Measurements from ENCODE around the gene ABLIM2. TPM values are rescaled to one million over a fixed set of nuclear protein-coding genes. Genes with fewer than 3 reads are reported as not detected.
"Not testable (repeated sequence)": the region's sequence is repeated elsewhere in the genome, so short reads cannot be mapped to it uniquely, and the experiment has no call there.

Gene ABLIM2
- total RNA-seq, 2 experiments from 2014 or later = 0.76 TPM; not detected in 1

- H3K36me3 ChIP-seq (ENCODE audit: insufficient read depth, low read length) = no peaks in the 10 kb centered on the region
- H3K9me3 ChIP-seq (ENCODE audit: low read length) = no peaks in the 10 kb centered on the region
- intact Hi-C loops (cut with micrococcal nuclease; ENCODE audit: unreplicated experiment) = no loop called here
- no peaks in the 10 kb centered on the region for H4K20me1 ChIP-seq (ENCODE audit: insufficient read depth, low read length)
- H3K9me2 ChIP-seq (ENCODE audit: insufficient read depth, low read length) = no peaks in the 10 kb centered on the region
- H3K4me1 ChIP-seq (ENCODE audit: insufficient read depth, low read length, poor library complexity, severe bottlenecking) = no peaks in the 10 kb centered on the region
- no peak overlapping the region for H2AFZ ChIP-seq (ENCODE audit: low read length)
- ChIA-PET CTCF (ENCODE audit: unreplicated experiment) (no interaction called here), POLR2A (no interaction called here)
- no peak overlapping the region for H3K4me2 ChIP-seq (ENCODE audit: low read length)
- no peak overlapping the region for H3K4me3 ChIP-seq (ENCODE audit: low read depth, low read length, poor library complexity, severe bottlenecking)
- H3K79me2 ChIP-seq (ENCODE audit: insufficient read depth, low read depth, low read length) = no peaks in the 10 kb centered on the region
- no peak overlapping the region for H3K27ac ChIP-seq (ENCODE audit: low read depth, low read length, poor library complexity, severe bottlenecking)
- DNase-seq (ENCODE audit: low spot score) = no peak
- BruUV-seq (replicated peaks) = no TSS peak
- TF ChIP-seq CTCF (conservative IDR thresholded peaks at IDR 0.05; ENCODE audit: low read length) (no peak), EZH2phosphoT487 (IDR thresholded peaks at IDR 0.05; ENCODE audit: borderline replicate concordance, low read depth, low read length) (no peak)
Measured at GRCh38 chr4:7918981-7919380, 239.6 kb downstream of the ABLIM2 start.

GRCh38 chr4:7918187-7918586, 240.4 kb downstream of the ABLIM2 start:
- H2AFZ ChIP-seq (ENCODE audit: low read length); H3K4me2 ChIP-seq (ENCODE audit: low read length); intact Hi-C loops (cut with micrococcal nuclease; ENCODE audit: unreplicated experiment); BruUV-seq (replicated peaks); H3K36me3 ChIP-seq (ENCODE audit: insufficient read depth, low read length); H3K27ac ChIP-seq (ENCODE audit: low read depth, low read length, poor library complexity, severe bottlenecking); H4K20me1 ChIP-seq (ENCODE audit: insufficient read depth, low read length); CTCF ChIA-PET (ENCODE audit: unreplicated experiment); H3K4me3 ChIP-seq (ENCODE audit: low read depth, low read length, poor library complexity, severe bottlenecking); POLR2A ChIA-PET; H3K9me3 ChIP-seq (ENCODE audit: low read length); H3K9me2 ChIP-seq (ENCODE audit: insufficient read depth, low read length); H3K79me2 ChIP-seq (ENCODE audit: insufficient read depth, low read depth, low read length); H3K4me1 ChIP-seq (ENCODE audit: insufficient read depth, low read length, poor library complexity, severe bottlenecking); DNase-seq (ENCODE audit: low spot score): not testable (repeated sequence)

GRCh38 chr4:7917669-7918068, 240.9 kb downstream of the ABLIM2 start:
- BruUV-seq (replicated peaks) = no TSS peak
- Histone ChIP-seq H3K27ac (ENCODE audit: low read depth, low read length, poor library complexity, severe bottlenecking) (no peak overlapping the region), H3K4me3 (ENCODE audit: low read depth, low read length, poor library complexity, severe bottlenecking) (no peak overlapping the region), H3K9me2 (ENCODE audit: insufficient read depth, low read length) (no peaks in the 10 kb centered on the region), H3K79me2 (ENCODE audit: insufficient read depth, low read depth, low read length) (no peaks in the 10 kb centered on the region), H2AFZ (ENCODE audit: low read length) (no peak overlapping the region), H3K4me1 (ENCODE audit: insufficient read depth, low read length, poor library complexity, severe bottlenecking) (no peaks in the 10 kb centered on the region), H3K36me3 (ENCODE audit: insufficient read depth, low read length) (no peaks in the 10 kb centered on the region), H3K4me2 (ENCODE audit: low read length) (no peak overlapping the region), H3K9me3 (ENCODE audit: low read length) (no peaks in the 10 kb centered on the region), H4K20me1 (ENCODE audit: insufficient read depth, low read length) (no peaks in the 10 kb centered on the region)
- intact Hi-C loops (cut with micrococcal nuclease; ENCODE audit: unreplicated experiment) = no loop called here
- CTCF ChIA-PET (ENCODE audit: unreplicated experiment) = no interaction called here
- no peak for TF ChIP-seq EZH2phosphoT487 (IDR thresholded peaks at IDR 0.05; ENCODE audit: borderline replicate concordance, low read depth, low read length)
- no peak for TF ChIP-seq CTCF (conservative IDR thresholded peaks at IDR 0.05; ENCODE audit: low read length)
- DNase-seq (ENCODE audit: low spot score) = no peak
- POLR2A ChIA-PET = no interaction called here
